AG09319 (cell line): ENCODE results near the gene ASCC1.

Experiments used
- DNase-seq: peaks from one replicate; pipeline ENCODE4 v3.0.0-alpha.2; 2010; ENCODE audit warnings: low read depth; ENCODE audit errors: extremely low read depth
- CTCF ChIP-seq: IDR thresholded peaks from 2 replicates; pipeline ENCODE4 v1.5.1; 2011; ENCODE audit warnings: low read depth, mild to moderate bottlenecking, inconsistent platforms, low read length, moderate library complexity

Gene ASCC1, protein sequence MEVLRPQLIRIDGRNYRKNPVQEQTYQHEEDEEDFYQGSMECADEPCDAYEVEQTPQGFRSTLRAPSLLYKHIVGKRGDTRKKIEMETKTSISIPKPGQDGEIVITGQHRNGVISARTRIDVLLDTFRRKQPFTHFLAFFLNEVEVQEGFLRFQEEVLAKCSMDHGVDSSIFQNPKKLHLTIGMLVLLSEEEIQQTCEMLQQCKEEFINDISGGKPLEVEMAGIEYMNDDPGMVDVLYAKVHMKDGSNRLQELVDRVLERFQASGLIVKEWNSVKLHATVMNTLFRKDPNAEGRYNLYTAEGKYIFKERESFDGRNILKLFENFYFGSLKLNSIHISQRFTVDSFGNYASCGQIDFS

DNA sequence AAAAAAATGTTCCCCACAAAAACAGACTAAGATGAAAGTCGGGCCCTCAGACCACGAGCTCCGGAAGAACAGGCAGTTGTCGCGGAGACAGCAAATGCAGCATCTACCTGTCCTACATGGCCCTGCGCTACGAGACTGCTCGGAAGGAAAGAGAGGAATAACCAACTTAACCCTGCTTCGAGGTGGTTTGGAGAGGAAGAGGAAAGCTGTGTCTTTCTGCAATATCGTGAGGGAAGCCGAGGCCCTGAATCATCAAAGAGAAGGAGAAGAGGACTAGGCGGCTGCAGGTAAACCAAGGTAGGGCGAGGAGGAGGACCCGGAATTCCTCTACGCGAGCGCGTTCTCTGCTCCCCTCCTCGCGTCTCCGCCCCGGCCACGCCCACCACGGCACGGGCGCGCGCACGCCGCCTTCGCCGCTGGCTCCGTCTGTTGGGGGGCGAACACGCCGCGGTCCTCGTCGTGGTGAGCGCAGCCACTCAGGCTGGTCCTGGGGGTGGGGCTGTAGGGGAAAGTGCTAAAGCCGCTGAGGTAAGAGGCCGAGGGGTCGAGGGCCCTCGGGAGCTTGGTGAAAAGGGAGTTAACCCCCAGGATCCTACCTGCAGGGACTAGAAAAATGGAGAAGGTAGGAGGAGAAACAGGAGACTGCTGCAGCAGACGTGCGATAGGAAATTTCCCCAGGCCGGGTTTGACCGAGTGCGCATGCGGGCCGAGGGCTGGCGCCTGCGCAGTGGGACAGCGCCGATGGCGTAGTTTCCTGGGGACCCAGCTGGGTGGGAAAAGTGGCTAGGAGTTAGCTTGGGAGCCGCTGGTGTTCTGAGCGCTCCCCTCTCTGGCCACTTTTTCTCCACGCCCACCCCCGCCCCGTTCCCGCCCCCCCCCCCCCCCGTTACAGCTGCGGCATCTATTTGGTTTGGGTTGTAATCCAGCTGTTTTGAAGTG lies at the start of gene ASCC1, which contains the start of gene ANAPC16:
TSS of gene ASCC1 (minus strand) at position 666 of the 939 bp plus-strand sequence. CDS start 2,978 bp downstream, outside the sequence.
TSS of gene ANAPC16 (plus strand) at position 402 of the 939 bp plus-strand sequence. CDS start 7,903 bp downstream, outside the sequence.
- no peak for TF ChIP-seq CTCF
- DNase-seq = peak; percentile 76

DNA sequence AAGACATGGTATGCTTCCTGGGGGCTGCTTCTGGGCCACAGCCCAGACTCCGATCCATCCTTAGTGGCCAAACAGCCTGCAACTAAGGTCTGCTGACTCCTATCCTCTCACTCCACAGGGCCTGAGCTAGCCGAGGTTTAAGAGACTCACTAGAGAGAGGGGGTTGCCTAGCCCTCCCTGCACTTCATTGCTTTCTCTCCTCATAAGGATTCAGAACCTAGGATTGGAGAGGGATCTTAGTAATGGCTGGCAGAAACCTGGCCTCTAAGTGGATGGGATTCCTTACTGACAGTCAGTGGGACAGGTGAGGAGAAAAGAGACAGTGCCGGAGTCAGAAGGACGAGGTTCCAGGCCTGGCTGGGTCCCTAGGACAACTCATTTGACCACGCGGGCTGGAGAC lies 49.4 kb upstream of the ASCC1 start:
- TF ChIP-seq CTCF = no peak
- DNase-seq = no peak

GRCh38 chr10:72264536-72264935 lies 48.5 kb upstream of the ASCC1 start:
- TF ChIP-seq CTCF = no peak

DNA sequence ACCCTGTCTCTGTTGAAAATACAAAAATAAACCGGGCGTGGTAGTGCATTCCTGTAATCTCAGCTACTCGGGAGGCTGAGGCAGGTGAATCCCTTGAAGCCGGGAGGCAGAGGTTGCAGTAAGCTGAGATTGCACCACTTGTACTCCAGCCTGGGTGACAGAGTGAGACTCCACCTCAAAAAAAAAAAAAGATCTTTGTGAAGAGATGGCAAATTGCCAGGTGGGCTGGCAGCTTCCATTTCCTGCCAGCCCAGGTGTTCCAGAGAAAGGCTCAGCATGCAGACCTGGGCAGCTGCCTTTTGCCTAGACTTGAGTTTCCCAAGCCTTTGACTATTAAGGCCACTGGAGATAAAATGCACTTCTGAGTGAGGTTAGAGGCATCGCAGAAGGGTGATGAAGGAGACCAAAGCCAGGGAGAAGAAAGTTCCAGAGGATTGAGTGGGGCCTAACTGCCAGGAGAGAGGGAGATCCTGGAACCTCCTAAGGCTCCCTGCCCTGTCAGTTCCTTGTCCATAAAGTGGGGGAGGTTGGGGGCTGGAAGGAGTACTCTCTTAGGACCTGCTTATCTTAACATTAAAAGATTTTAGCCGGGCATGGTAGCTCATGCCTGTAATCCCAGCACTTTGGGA lies 47.7 kb upstream of the ASCC1 start:
- TF ChIP-seq CTCF = no peak
- no peak for DNase-seq

More at GRCh38 chr10:72264536-72264935, 48.5 kb upstream of the ASCC1 start:
- no peak for DNase-seq

DNA sequence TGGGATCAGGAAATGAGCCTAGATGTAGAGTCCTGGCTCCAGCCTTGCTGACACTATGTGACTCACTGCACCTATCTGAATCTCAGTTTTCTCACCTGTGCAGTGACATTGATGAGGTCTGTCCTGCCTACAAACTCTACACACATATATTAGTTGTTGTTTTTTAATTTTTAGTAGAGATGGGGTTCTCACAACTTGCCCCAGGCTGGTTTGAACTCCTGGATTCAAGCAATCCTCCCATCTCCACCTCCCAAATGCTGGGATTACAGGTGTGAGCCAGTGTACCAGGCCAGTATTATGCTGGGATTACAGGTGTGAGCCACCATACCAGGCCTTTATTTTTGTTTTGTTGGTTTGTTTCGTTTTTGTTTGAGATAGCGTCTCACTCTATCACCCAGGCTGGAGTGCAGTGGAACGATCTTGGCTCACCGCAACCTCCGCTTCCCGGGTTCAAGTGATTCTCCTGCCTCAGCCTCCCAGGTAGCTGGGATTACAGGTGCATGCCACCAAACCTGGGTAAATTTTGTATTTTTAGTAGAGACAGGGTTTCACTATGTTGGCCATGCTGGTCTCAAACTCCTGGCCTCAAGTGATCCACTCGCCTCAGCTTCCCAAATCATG lies 45.8 kb upstream of the ASCC1 start:
- no peak for TF ChIP-seq CTCF
- DNase-seq = no peak

DNA sequence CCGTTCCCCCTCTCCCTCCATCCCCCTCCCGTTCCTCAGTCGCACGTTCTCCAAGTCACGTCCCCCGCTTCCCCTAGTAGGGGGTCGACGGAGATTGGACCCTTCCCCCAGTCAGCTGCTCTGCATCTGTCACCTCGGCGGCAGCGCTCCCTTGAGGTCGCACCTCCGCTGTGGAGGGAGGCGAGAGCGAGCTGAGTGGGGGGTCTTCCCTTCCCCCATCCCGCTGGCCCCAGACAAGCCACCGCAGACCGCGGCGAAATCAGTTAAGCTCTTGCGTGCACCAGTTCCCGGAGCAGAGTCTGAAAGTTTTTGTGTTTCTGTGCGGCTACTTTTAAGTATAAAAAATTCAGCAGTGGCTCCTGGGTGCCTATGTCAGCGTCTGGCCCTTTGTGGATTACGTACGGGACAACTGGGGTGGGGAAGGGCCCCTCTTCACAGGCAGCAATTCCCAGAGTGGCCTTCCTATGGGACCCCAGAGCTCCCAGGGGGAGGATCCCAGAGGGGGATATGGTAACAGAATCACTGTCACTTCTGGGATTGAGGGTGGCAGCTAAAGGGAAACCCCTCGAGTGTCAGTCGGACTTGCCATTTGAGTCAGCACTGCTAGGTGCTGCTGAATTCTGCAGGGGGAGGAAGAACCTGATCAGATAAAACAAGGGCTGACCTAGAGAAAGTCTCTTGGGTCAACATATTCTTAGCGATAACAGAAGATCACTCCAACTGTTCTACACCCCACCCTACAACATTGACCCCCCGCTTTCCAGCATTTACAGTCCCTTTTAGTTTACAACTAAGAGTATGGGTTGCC lies 45.1 kb upstream of the ASCC1 start:
- DNase-seq = no peak
- TF ChIP-seq CTCF = peak; percentile 13
